Measurements from ENCODE around the gene SLC35D2. TPM values are rescaled to one million over a fixed set of nuclear protein-coding genes. Genes with fewer than 3 reads are reported as not detected.
A peak's percentile ranks its signal among the peaks of the same experiment; 100 is the strongest.

The SLC35D2 gene
- total RNA-seq, 1 experiment from 2014 or later: 14.6 TPM

GRCh38 chr9:96430377-96430776 lies 46.9 kb upstream of the SLC35D2 start (continued):
- TF ChIP-seq ATF2 (CRISPR knock-in tag; IDR thresholded peaks at IDR 0.05; ENCODE audit: borderline replicate concordance, low read depth) (no peak), ZNF121 (CRISPR knock-in tag; IDR thresholded peaks at IDR 0.05) (no peak), SMAD3 (CRISPR knock-in tag; IDR thresholded peaks at IDR 0.05; ENCODE audit: borderline replicate concordance) (no peak), ZNF281 (CRISPR knock-in tag; IDR thresholded peaks at IDR 0.05) (no peak), ZNF317 (CRISPR knock-in tag; IDR thresholded peaks at IDR 0.05; ENCODE audit: borderline replicate concordance, low read depth) (no peak), JAZF1 (CRISPR knock-in tag; IDR thresholded peaks at IDR 0.05) (no peak)

GRCh38 chr9:96429732-96430131 lies 46.2 kb upstream of the SLC35D2 start:
- H3K36me3 Mint-ChIP-seq: no peaks in the 10 kb centered on the region
- H3K9me3 Mint-ChIP-seq: peaks cover 3% of the 10 kb centered on the region
- no peaks in the 10 kb centered on the region for H3K4me1 Mint-ChIP-seq
- POLR2A ChIA-PET: no interaction called here
- no peaks in the 10 kb centered on the region for H3K27me3 Mint-ChIP-seq (ENCODE audit: low read depth)
- TF ChIP-seq TCF7 (CRISPR knock-in tag; IDR thresholded peaks at IDR 0.05; ENCODE audit: low read depth): no peak
- TF ChIP-seq FOXP1 (CRISPR knock-in tag; IDR thresholded peaks at IDR 0.05; ENCODE audit: borderline replicate concordance): no peak
- peak; percentile 32; the same call in 1 of the 2 replicates for TF ChIP-seq GABPB1 (CRISPR knock-in tag; IDR thresholded peaks at IDR 0.05)
- TF ChIP-seq NR3C1 (CRISPR knock-in tag; conservative IDR thresholded peaks at IDR 0.05; ENCODE audit: low read depth): no peak
- H3K27ac Mint-ChIP-seq: no peak overlapping the region
- ATAC-seq: no peak
- no peak for DNase-seq (ENCODE audit: low spot score)
- H3K4me3 Mint-ChIP-seq: no peak overlapping the region
- CTCF ChIA-PET: no interaction called here

GRCh38 chr9:96425500-96426169 lies 42.1 kb upstream of the SLC35D2 start:
- Mint-ChIP-seq H3K27me3 (ENCODE audit: low read depth) (no peaks in the 10 kb centered on the region), H3K36me3 (no peaks in the 10 kb centered on the region), H3K9me3 (no peaks in the 10 kb centered on the region), H3K27ac (no peak overlapping the region), H3K4me1 (peaks cover 17% of the 10 kb centered on the region), H3K4me3 (no peak overlapping the region)
- ATAC-seq (no peak), DNase-seq (ENCODE audit: low spot score) (no peak)
- TF ChIP-seq FOXP4 (CRISPR knock-in tag; IDR thresholded peaks at IDR 0.05) (no peak), ZNF138 (CRISPR knock-in tag; conservative IDR thresholded peaks at IDR 0.05) (no peak), JAZF1 (CRISPR knock-in tag; IDR thresholded peaks at IDR 0.05) (no peak), FOXJ3 (CRISPR knock-in tag; IDR thresholded peaks at IDR 0.05; ENCODE audit: borderline replicate concordance) (no peak), GABPB1 (CRISPR knock-in tag; IDR thresholded peaks at IDR 0.05) (no peak), MAX (CRISPR knock-in tag; IDR thresholded peaks at IDR 0.05) (no peak), ZNF263 (CRISPR knock-in tag; IDR thresholded peaks at IDR 0.05; ENCODE audit: low read depth) (no peak), KAT7 (CRISPR knock-in tag; IDR thresholded peaks at IDR 0.05; ENCODE audit: borderline replicate concordance) (no peak), PREB (CRISPR knock-in tag; IDR thresholded peaks at IDR 0.05; ENCODE audit: borderline replicate concordance) (no peak), CTCF (IDR thresholded peaks at IDR 0.05) (no peak), ZSCAN18 (CRISPR knock-in tag; IDR thresholded peaks at IDR 0.05) (no peak)
- ChIA-PET POLR2A (no interaction called here), CTCF (interaction anchor here (0.5 to 1.0 kb wide), 3 partner anchors 16 to 241 kb away, joined by 3 to 7 read pairs (median 4); no protein-coding TSS in a partner anchor)
